Measurements from ENCODE around the gene PTPRG.

DNA sequence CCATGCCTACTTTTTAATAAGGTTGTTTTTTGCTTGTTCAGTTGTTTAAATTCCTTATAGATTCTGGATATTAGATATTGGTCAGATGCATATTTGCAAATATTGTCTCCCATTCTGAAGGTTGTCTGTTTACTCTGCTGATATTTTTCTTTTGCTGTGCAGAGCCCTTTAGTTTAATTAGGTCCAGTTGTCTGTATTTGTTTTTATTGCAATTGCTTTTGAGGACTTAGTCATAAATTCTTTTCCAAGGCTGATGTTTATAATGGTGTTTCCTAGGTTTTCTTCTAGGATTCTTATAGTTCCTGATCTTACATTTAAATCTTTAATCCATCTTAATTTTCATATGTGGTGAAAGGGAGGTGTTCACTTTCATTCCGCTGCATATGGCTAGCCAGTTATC is 77.4 kb downstream of the PTPRG start:
- TF ChIP-seq, protein P1, sequence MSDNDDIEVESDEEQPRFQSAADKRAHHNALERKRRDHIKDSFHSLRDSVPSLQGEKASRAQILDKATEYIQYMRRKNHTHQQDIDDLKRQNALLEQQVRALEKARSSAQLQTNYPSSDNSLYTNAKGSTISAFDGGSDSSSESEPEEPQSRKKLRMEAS (IDR thresholded peaks at IDR 0.05), result no peak
- TF ChIP-seq ZBTB7A (IDR thresholded peaks at IDR 0.05; ENCODE audit: low read depth) (no peak), RAD21 (IDR thresholded peaks at IDR 0.05; ENCODE audit: low read depth) (no peak)
- TF ChIP-seq, protein P2, sequence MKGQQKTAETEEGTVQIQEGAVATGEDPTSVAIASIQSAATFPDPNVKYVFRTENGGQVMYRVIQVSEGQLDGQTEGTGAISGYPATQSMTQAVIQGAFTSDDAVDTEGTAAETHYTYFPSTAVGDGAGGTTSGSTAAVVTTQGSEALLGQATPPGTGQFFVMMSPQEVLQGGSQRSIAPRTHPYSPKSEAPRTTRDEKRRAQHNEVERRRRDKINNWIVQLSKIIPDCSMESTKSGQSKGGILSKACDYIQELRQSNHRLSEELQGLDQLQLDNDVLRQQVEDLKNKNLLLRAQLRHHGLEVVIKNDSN (IDR thresholded peaks at IDR 0.05), result no peak
